C4-2B (cell line): Measurements from ENCODE around the gene CTDSP1.

ENCODE experiments used
- CTCF ChIP-seq: fragments of 450-650 bp; conservative IDR thresholded peaks from 2 replicates; pipeline ENCODE4 v1.5.1; 2017; ENCODE audit warnings: mild to moderate bottlenecking
- ZFX ChIP-seq: fragments of 450-650 bp; IDR thresholded peaks from 2 replicates; pipeline ENCODE4 v1.6.1; 2017

GRCh38 chr2:218362606-218363005, 37.1 kb upstream of the CTDSP1 start:
- TF ChIP-seq CTCF: no peak
- TF ChIP-seq ZFX: no peak
